ENCODE data around the gene BICDL2.

Gene BICDL2

GRCh38 chr16:3019594-3020246, 17.0 kb downstream of the BICDL2 start (continued):
- TF ChIP-seq ZNF596 (tag by site-specific recombination; IDR thresholded peaks at IDR 0.05) (no peak), ZNF146 (tag by site-specific recombination; IDR thresholded peaks at IDR 0.05) (no peak), SETDB1 (IDR thresholded peaks at IDR 0.05; ENCODE audit: insufficient read length, low read length) (no peak), ZBTB17 (tag by site-specific recombination; IDR thresholded peaks at IDR 0.05) (no peak), KLF8 (tag by site-specific recombination; IDR thresholded peaks at IDR 0.05) (no peak), ZNF398 (tag by site-specific recombination; IDR thresholded peaks at IDR 0.05) (no peak), YY2 (tag by site-specific recombination; IDR thresholded peaks at IDR 0.05) (no peak), ZNF23 (tag by site-specific recombination; IDR thresholded peaks at IDR 0.05; ENCODE audit: borderline replicate concordance) (no peak), ZNF426 (tag by site-specific recombination; IDR thresholded peaks at IDR 0.05) (peak; percentile 70), ZNF768 (tag by site-specific recombination; IDR thresholded peaks at IDR 0.05) (no peak), SP3 (tag by site-specific recombination; IDR thresholded peaks at IDR 0.05) (peak; percentile 22; the same call in 1 of the 2 replicates), REST (tag by site-specific recombination; IDR thresholded peaks at IDR 0.05) (peak; percentile 50; the same call in 1 of the 2 replicates), ZNF26 (tag by site-specific recombination; IDR thresholded peaks at IDR 0.05) (no peak), ZSCAN18 (tag by site-specific recombination; IDR thresholded peaks at IDR 0.05) (no peak), ZNF214 (tag by site-specific recombination; IDR thresholded peaks at IDR 0.05; ENCODE audit: borderline replicate concordance) (no peak; the same call in 1 of the 2 replicates), TCF7L2 (IDR thresholded peaks at IDR 0.05; ENCODE audit: borderline replicate concordance, low read depth, low read length) (no peak), ZNF2 (tag by site-specific recombination; IDR thresholded peaks at IDR 0.05) (peak; percentile 37; the same call in 1 of the 2 replicates), BCL11B (tag by site-specific recombination; IDR thresholded peaks at IDR 0.05; ENCODE audit: low read depth) (0 out of 2 replicates have a peak, but pooled peaks have one; percentile 17), KLF10 (tag by site-specific recombination; IDR thresholded peaks at IDR 0.05) (no peak), ZNF544 (tag by site-specific recombination; IDR thresholded peaks at IDR 0.05) (no peak), ZNF664 (tag by site-specific recombination; IDR thresholded peaks at IDR 0.05) (peak; percentile 70; the same call in 1 of the 2 replicates), GLIS2 (tag by site-specific recombination; IDR thresholded peaks at IDR 0.05) (no peak), ZIC2 (tag by site-specific recombination; IDR thresholded peaks at IDR 0.05) (peak; percentile 73), ZNF184 (tag by site-specific recombination; IDR thresholded peaks at IDR 0.05) (no peak), ZNF548 (tag by site-specific recombination; IDR thresholded peaks at IDR 0.05) (peak; percentile 21; the same call in 1 of the 2 replicates), MYNN (tag by site-specific recombination; IDR thresholded peaks at IDR 0.05; ENCODE audit: borderline replicate concordance) (0 out of 2 replicates have a peak, but pooled peaks have one; percentile 47), SALL2 (tag by site-specific recombination; IDR thresholded peaks at IDR 0.05; ENCODE audit: borderline replicate concordance) (no peak), GFI1B (tag by site-specific recombination; IDR thresholded peaks at IDR 0.05) (peak; percentile 47; the same call in 1 of the 2 replicates), PATZ1 (tag by site-specific recombination; IDR thresholded peaks at IDR 0.05) (no peak), ZNF561 (tag by site-specific recombination; IDR thresholded peaks at IDR 0.05; ENCODE audit: borderline replicate concordance) (no peak), ZNF623 (tag by site-specific recombination; IDR thresholded peaks at IDR 0.05) (peak; percentile 78)

Measured in HEK293 (cell line).